ENCODE measurements around the gene OGFOD2. TPM values are rescaled to one million over a fixed set of nuclear protein-coding genes. Genes with fewer than 3 reads are reported as not detected.

The OGFOD2 gene
- 8.6 and 10.1 TPM in 2 replicates for total RNA-seq

GRCh38 chr12:122974892-122975789, at the start of gene OGFOD2:
Gene OGFOD2 (plus strand): TSS chr12:122975244. CDS start chr12:122975252, 8 bp downstream.

GRCh38 chr12:122965851-122966742, 8.9 kb upstream of the OGFOD2 start, which contains the start of gene ABCB9:
Gene ABCB9 (minus strand): TSS chr12:122966463. CDS start chr12:122960235, 6,228 bp downstream.

GRCh38 chr12:122980183-122981035, 5.4 kb downstream of the OGFOD2 start, which contains the start of gene ARL6IP4:
Gene ARL6IP4 (plus strand): TSS chr12:122980681. CDS start chr12:122981140, 459 bp downstream.

Other genes with a start within 250 kb of the OGFOD2 start
- not detected in 2 replicates for gene HCAR1, start 244.4 kb upstream of the OGFOD2 start, total RNA-seq
- gene DENR, start 222.4 kb upstream of the OGFOD2 start, total RNA-seq, result 26.1 and 36.2 TPM in 2 replicates
- gene CCDC62, start 200.7 kb upstream of the OGFOD2 start, total RNA-seq, result 0.89 and 0.97 TPM in 2 replicates
- 5.9 and 12.6 TPM in 2 replicates for gene HIP1R, start 139.8 kb upstream of the OGFOD2 start, total RNA-seq
- 14.3 and 19.3 TPM in 2 replicates for gene VPS37B, start 79.1 kb upstream of the OGFOD2 start, total RNA-seq
- gene ABCB9, start 8.8 kb upstream of the OGFOD2 start, total RNA-seq, result 8.9 and 9.2 TPM in 2 replicates
- 105 and 114 TPM in 2 replicates for gene ARL6IP4, start 5.4 kb downstream of the OGFOD2 start, total RNA-seq
- 2.7 and 7.5 TPM in 2 replicates for gene PITPNM2, start 175.8 kb downstream of the OGFOD2 start, total RNA-seq

Data from smooth muscle cell of the umbilical artery (primary cell).